Thyroid gland (tissue), 4 donors: ENCODE data around the gene CD274. TPM values are rescaled to one million over a fixed set of nuclear protein-coding genes. Genes with fewer than 3 reads are reported as not detected.

Source experiments
- DNase-seq, 2 donors: peaks; one replicate each; pipeline ENCODE4 v3.0.0-alpha.2; 2019
- H3K27ac ChIP-seq, 3 donors: fragments of 200-600 bp; sonication (generic); 1 replicate in 2 of 3; 2 replicates in 1 of 3; pipeline ENCODE4 v1.5.1; 2016 to 2019; ENCODE audit warnings: mild to moderate bottlenecking in 1 of 3, moderate library complexity in 1 of 3
- H3K27me3 ChIP-seq: fragments of 200-600 bp; sonication (generic); one replicate; pipeline ENCODE4 v1.5.1; 2019
- H3K36me3 ChIP-seq, 2 donors: fragments of 200-600 bp; sonication (generic); one replicate each; pipeline ENCODE4 v1.5.1; 2016 to 2019
- H3K4me1 ChIP-seq, 2 donors: fragments of 200-600 bp; sonication (generic); one replicate each; pipeline ENCODE4 v1.5.1; 2017 to 2019
- H3K4me3 ChIP-seq, 3 donors: fragments of 200-600 bp; sonication (generic); replicated peaks in 1 of 3; 1 replicate in 2 of 3; 2 replicates in 1 of 3; pipeline ENCODE4 v1.5.1; 2016; ENCODE audit warnings: mild to moderate bottlenecking in 1 of 3
- H3K9me3 ChIP-seq: fragments of 200-600 bp; sonication (generic); one replicate; pipeline ENCODE4 v1.5.1; 2017
- CTCF ChIP-seq, 6 experiments: fragments of 200-600 bp in 3 of 6; fragments of 450-650 bp in 3 of 6; sonication (generic) in 3 of 6; IDR thresholded peaks; one replicate each; pipeline ENCODE4 v1.5.1; 2016 to 2019; ENCODE audit warnings: antibody characterized with exemption in 6 of 6, mild to moderate bottlenecking in 2 of 6, inconsistent platforms in 1 of 6, moderate library complexity in 1 of 6
- POLR2A ChIP-seq, 2 donors: fragments of 450-650 bp; IDR thresholded peaks; one replicate each; pipeline ENCODE4 v1.6.1; 2017; ENCODE audit warnings: antibody characterized with exemption in 2 of 2, mild to moderate bottlenecking in 2 of 2, moderate library complexity in 1 of 2
- WGBS, 2 donors: methylation state at CpG; one replicate each; pipeline ENCODE4 v1.1.5; 2017; 5-methylcytosine and 5-hydroxymethylcytosine counted together
- intact Hi-C: fragments of 100-400 bp; cut with DNase I; formaldehyde crosslinking; loops from one replicate; pipeline ENCODE4 v1.15.1; 2023
- total RNA-seq, 4 donors: library from RNA; depleted of rRNA; stranded (reverse); fragments of >200 nt; gene quantifications; one replicate each; pipeline ENCODE4 v1.2.3, GENCODE V29; 2016

The CD274 gene
- total RNA-seq, 4 donors from 2014 or later, result 3.0 to 6.5 (median 4.9) TPM

DNA sequence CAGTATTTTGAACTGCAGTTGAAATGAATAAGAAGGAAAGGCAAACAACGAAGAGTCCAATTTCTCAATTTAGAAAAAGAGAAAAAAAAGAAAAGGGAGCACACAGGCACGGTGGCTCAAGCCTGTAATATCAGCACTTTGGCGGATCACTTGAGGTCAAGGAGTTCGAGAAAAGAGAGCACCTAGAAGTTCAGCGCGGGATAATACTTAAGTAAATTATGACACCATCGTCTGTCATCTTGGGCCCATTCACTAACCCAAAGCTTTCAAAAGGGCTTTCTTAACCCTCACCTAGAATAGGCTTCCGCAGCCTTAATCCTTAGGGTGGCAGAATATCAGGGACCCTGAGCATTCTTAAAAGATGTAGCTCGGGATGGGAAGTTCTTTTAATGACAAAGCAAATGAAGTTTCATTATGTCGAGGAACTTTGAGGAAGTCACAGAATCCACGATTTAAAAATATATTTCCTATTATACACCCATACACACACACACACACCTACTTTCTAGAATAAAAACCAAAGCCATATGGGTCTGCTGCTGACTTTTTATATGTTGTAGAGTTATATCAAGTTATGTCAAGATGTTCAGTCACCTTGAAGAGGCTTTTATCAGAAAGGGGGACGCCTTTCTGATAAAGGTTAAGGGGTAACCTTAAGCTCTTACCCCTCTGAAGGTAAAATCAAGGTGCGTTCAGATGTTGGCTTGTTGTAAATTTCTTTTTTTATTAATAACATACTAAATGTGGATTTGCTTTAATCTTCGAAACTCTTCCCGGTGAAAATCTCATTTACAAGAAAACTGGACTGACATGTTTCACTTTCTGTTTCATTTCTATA, 602 bp upstream of the CD274 start:
- no peaks in the 10 kb centered on the region for H3K27me3 ChIP-seq
- intact Hi-C loops, result no loop called here

DNA sequence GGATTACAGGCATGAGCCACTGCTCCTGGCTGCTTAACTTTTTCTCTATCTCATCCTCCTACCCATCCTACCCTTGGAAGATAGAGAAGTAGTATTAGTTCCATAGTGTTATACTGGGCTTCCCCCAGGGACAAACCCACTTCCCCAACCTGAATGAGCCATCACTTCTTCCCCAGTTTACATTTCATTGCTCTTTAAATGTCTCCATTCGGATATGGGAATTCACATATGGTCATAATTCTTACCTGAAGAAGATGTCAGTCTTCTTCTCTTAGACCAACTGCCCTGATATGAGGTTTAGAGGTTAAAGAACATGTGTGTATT, 1.9 kb downstream of the CD274 start:
- no peaks in the 10 kb centered on the region for H3K36me3 ChIP-seq
- intact Hi-C loops, result no loop called here
- DNase-seq, result no peak
- H3K27ac ChIP-seq, result no peak overlapping the region
- no peak overlapping the region for H3K4me3 ChIP-seq
- TF ChIP-seq CTCF (IDR thresholded peaks at IDR 0.05) (no peak), POLR2A (IDR thresholded peaks at IDR 0.05) (no peak)
- H3K9me3 ChIP-seq, result no peaks in the 10 kb centered on the region
- H3K4me1 ChIP-seq, result peaks cover 6 to 12% of the 10 kb centered on the region in 2 donors
- WGBS, 2 donors, result 93% methylated on average over 1 of the region's 1 CpG
- no peaks in the 10 kb centered on the region for H3K27me3 ChIP-seq

More for the DNA sequence above, 602 bp upstream of the CD274 start:
- WGBS, 2 donors, result 52 to 56% methylated on average over 15 of the region's 15 CpGs
- no peaks in the 10 kb centered on the region for H3K36me3 ChIP-seq
- peak overlapping the region; percentile 72 to 91 (median 88) for H3K27ac ChIP-seq
- H3K4me3 ChIP-seq, result peak overlapping the region in 2 of 3 donors; percentile 38 to 52
- DNase-seq, result no peak
- TF ChIP-seq POLR2A (IDR thresholded peaks at IDR 0.05) (no peak), CTCF (IDR thresholded peaks at IDR 0.05) (no peak)
- no peaks in the 10 kb centered on the region for H3K9me3 ChIP-seq
- peaks cover 6 to 12% of the 10 kb centered on the region in 2 donors for H3K4me1 ChIP-seq

DNA sequence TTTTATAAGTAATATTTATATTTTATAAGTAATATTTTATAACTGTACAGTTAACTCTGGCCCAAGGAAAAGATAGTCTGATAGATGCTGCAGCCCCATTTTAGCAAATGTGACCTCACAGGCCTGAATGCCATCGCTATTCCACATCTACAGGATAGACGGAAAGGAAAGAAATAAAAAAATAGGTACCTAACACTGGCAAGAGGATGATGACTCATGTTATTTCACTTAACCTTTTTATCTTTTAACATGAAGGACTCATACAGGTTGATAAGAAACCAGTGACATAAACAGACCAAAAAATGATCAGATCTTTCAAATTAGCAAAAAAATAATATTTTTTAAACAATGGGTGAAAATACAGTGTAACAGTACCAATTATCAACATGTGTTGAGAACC, 2.7 kb downstream of the CD274 start:
- peaks cover 6 to 12% of the 10 kb centered on the region in 2 donors for H3K4me1 ChIP-seq
- no peaks in the 10 kb centered on the region for H3K27me3 ChIP-seq
- intact Hi-C loops, result no loop called here
- no peaks in the 10 kb centered on the region for H3K9me3 ChIP-seq
- WGBS, 2 donors, result 83 to 86% methylated on average over 2 of the region's 2 CpGs
- no peak for DNase-seq
- peak overlapping the region in 1 of 3 donors; percentile 5 for H3K27ac ChIP-seq
- H3K4me3 ChIP-seq, result no peak overlapping the region
- H3K36me3 ChIP-seq, result no peaks in the 10 kb centered on the region
- no peak for TF ChIP-seq POLR2A (IDR thresholded peaks at IDR 0.05)
- no peak for TF ChIP-seq CTCF (IDR thresholded peaks at IDR 0.05)

GRCh38 chr9:5453673-5454072, 3.3 kb downstream of the CD274 start:
- H3K4me1 ChIP-seq, result peaks cover 6 to 12% of the 10 kb centered on the region in 2 donors
- H3K27ac ChIP-seq, result no peak overlapping the region
- H3K9me3 ChIP-seq, result no peaks in the 10 kb centered on the region
- intact Hi-C loops, result no loop called here
- H3K4me3 ChIP-seq, result no peak overlapping the region
- no peaks in the 10 kb centered on the region for H3K27me3 ChIP-seq
- no peaks in the 10 kb centered on the region for H3K36me3 ChIP-seq
- TF ChIP-seq CTCF (IDR thresholded peaks at IDR 0.05) (no peak), POLR2A (IDR thresholded peaks at IDR 0.05) (no peak)
- DNase-seq, result no peak
- WGBS, 2 donors, result 75 to 88% methylated on average over 2 of the region's 2 CpGs

DNA sequence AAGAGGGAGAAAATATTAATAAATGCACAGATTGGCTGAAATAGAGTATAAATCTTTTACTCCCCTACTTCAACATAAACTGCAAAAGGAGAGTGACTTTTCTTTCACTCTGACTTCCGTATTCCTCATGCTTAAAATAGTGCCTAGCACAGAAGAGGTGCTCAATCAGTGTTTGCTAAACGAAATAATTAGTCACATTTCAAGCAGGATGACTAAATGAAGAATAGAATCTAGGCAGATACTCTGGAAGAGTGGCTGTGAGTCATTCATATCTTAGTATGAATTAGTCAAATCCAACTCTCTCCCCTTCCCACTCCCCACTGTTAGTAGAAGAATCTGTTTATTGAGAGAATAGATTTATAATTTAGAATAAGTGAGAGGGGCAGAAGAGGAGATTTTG, 4.8 kb downstream of the CD274 start:
- H3K36me3 ChIP-seq, result no peaks in the 10 kb centered on the region
- WGBS, 2 donors, result 72 to 74% methylated on average over 2 of the region's 2 CpGs
- no peak for TF ChIP-seq POLR2A (IDR thresholded peaks at IDR 0.05)
- no peak for TF ChIP-seq CTCF (IDR thresholded peaks at IDR 0.05)
- no peak overlapping the region for H3K27ac ChIP-seq
- intact Hi-C loops, result no loop called here
- no peaks in the 10 kb centered on the region for H3K9me3 ChIP-seq
- DNase-seq, result no peak
- H3K4me3 ChIP-seq, result no peak overlapping the region
- peaks cover 0 to 5% of the 10 kb centered on the region in 2 donors for H3K4me1 ChIP-seq
- no peaks in the 10 kb centered on the region for H3K27me3 ChIP-seq
